ENCODE results near the gene SEMA4D.

The SEMA4D gene

DNA sequence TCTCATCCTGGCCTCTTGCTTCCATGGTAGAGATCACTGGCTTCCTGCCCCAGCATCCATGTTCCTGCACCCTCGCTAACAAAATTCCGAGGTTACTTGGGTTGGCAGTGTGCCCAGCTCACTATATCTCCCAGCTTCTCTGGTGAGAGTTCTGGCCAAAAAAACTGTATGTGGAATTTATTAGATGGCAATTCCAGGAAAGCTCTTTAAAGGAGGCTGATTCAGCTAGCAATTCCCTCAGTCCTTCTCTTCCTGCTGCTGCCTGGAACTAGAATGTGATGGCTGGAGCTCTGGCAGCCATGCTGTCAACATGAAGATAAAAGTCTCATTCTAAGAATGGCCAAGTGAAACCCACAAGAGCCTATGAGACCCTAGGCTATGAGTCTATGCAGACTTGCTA is 90.8 kb downstream of the SEMA4D start:
- Histone ChIP-seq H2BK15ac (ENCODE audit: low read length) (no peak overlapping the region), H3K9me3 (replicated peaks in 1 of 2; ENCODE audit: control insufficient read depth in 2 of 2, insufficient read depth in 1 of 2, low read depth in 1 of 2, low read length in 2 of 2) (peaks cover 4 to 23% of the 10 kb centered on the region in 2 donors), H2AFZ (ENCODE audit: low read length) (no peak overlapping the region), H3K9ac (ENCODE audit: low read depth, low read length, poor library complexity) (no peak overlapping the region), H4K91ac (ENCODE audit: low read depth, low read length, poor library complexity) (no peak overlapping the region), H3K79me1 (ENCODE audit: low read depth, low read length) (peaks cover 3% of the 10 kb centered on the region), H2BK12ac (ENCODE audit: low read length) (no peak overlapping the region), H3K14ac (ENCODE audit: low read length) (no peak overlapping the region), H4K8ac (ENCODE audit: low read depth, low read length) (no peak overlapping the region), H3K23ac (ENCODE audit: low read depth, low read length, poor library complexity) (no peak overlapping the region), H2BK5ac (ENCODE audit: low read length) (no peak overlapping the region), H3K27ac (replicated peaks; ENCODE audit: low read length) (no peak overlapping the region), H2BK120ac (ENCODE audit: low read depth, low read length) (no peak overlapping the region), H3K4me2 (ENCODE audit: insufficient read depth, low read length, poor library complexity, severe bottlenecking) (no peak overlapping the region), H3K4me3 (ENCODE audit: low read length in 2 of 2) (no peak overlapping the region), H3K27me3 (ENCODE audit: control insufficient read depth in 3 of 3, insufficient read depth in 3 of 3, low read depth in 1 of 3, low read length in 3 of 3) (peaks cover 0 to 62% (median 0%) of the 10 kb centered on the region in 3 experiments), H3K4ac (ENCODE audit: low read length) (no peak overlapping the region), H3K36me3 (replicated peaks in 1 of 2; ENCODE audit: control insufficient read depth in 2 of 2, insufficient read depth in 2 of 2, low read length in 2 of 2) (peaks cover 0 to 6% of the 10 kb centered on the region in 2 donors), H3K4me1 (ENCODE audit: control insufficient read depth in 2 of 2, insufficient read depth in 1 of 2, low read depth in 1 of 2, low read length in 2 of 2) (peaks cover 2 to 7% of the 10 kb centered on the region in 2 donors), H2AK5ac (ENCODE audit: low read depth, low read length) (no peak overlapping the region), H3K18ac (ENCODE audit: low read length) (no peak overlapping the region)
- no peak for DNase-seq (ENCODE audit: low spot score)
- WGBS, 2 donors (ENCODE audit: extremely low coverage in 2 of 2, insufficient read length in 2 of 2, insufficient replicate concordance in 1 of 2) = no CpG with 5 or more reads among the region's 2 CpGs

DNA sequence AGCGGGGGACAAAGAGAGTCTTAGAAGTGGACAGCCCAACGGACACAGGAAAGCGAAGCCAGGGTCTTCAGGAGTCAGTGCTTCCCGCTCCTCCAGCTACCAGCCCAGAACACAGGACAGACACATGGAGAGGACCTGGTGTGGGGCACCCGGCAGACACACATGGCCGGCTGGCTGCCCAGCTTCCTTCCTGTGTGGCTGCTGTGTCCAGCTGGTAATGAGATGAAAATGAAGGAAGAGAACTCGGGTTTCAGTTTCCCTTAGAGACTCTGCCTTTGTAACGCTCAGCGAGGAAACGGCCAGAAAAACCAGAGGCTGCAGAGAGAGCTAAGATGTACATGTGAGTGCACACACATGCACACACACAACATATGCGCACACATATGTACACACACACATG is 92.1 kb downstream of the SEMA4D start:
- Histone ChIP-seq H2AK5ac (ENCODE audit: low read depth, low read length) (no peak overlapping the region), H2BK15ac (ENCODE audit: low read length) (no peak overlapping the region), H3K4me1 (ENCODE audit: control insufficient read depth in 2 of 2, insufficient read depth in 1 of 2, low read depth in 1 of 2, low read length in 2 of 2) (peaks cover 0 to 1% of the 10 kb centered on the region in 2 donors), H3K18ac (ENCODE audit: low read length) (no peak overlapping the region), H3K27ac (replicated peaks; ENCODE audit: low read length) (no peak overlapping the region), H2BK12ac (ENCODE audit: low read length) (no peak overlapping the region), H3K4ac (ENCODE audit: low read length) (no peak overlapping the region), H3K9me3 (replicated peaks in 1 of 2; ENCODE audit: control insufficient read depth in 2 of 2, insufficient read depth in 1 of 2, low read depth in 1 of 2, low read length in 2 of 2) (peaks cover 2 to 15% of the 10 kb centered on the region in 2 donors), H4K8ac (ENCODE audit: low read depth, low read length) (no peak overlapping the region), H3K27me3 (ENCODE audit: control insufficient read depth in 3 of 3, insufficient read depth in 3 of 3, low read depth in 1 of 3, low read length in 3 of 3) (peaks cover 0 to 49% (median 0%) of the 10 kb centered on the region in 3 experiments), H3K9ac (ENCODE audit: low read depth, low read length, poor library complexity) (no peak overlapping the region), H3K23ac (ENCODE audit: low read depth, low read length, poor library complexity) (no peak overlapping the region), H3K79me1 (ENCODE audit: low read depth, low read length) (peaks cover 3% of the 10 kb centered on the region), H3K14ac (ENCODE audit: low read length) (no peak overlapping the region), H3K4me2 (ENCODE audit: insufficient read depth, low read length, poor library complexity, severe bottlenecking) (no peak overlapping the region), H4K91ac (ENCODE audit: low read depth, low read length, poor library complexity) (no peak overlapping the region), H3K36me3 (replicated peaks in 1 of 2; ENCODE audit: control insufficient read depth in 2 of 2, insufficient read depth in 2 of 2, low read length in 2 of 2) (peaks cover 0 to 8% of the 10 kb centered on the region in 2 donors), H2BK5ac (ENCODE audit: low read length) (no peak overlapping the region), H2AFZ (ENCODE audit: low read length) (no peak overlapping the region), H2BK120ac (ENCODE audit: low read depth, low read length) (no peak overlapping the region), H3K4me3 (ENCODE audit: low read length in 2 of 2) (no peak overlapping the region)
- no CpG with 5 or more reads among the region's 11 CpGs for WGBS, 2 donors (ENCODE audit: extremely low coverage in 2 of 2, insufficient read length in 2 of 2, insufficient replicate concordance in 1 of 2)
- no peak for DNase-seq (ENCODE audit: low spot score)

DNA sequence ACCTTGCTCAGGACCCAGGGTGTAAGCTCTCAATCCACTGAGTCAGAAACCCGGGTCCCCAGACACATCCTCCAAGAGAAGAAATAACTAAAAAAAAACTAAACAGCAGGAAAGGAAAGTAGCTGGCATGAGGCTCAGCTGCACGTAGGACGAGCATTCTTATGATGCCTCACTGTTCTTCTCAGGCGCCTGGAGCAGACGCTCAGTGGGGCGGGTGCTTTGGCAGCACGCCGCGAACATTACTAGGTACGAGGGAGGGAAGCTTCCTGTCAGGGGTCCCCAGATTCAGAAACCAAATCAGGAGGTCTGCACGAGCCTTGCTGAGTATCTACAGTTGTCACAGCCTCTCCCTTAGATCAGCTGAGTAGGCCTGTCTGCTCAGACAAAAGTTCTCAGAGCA is 93.8 kb downstream of the SEMA4D start:
- Histone ChIP-seq H3K4me2 (ENCODE audit: insufficient read depth, low read length, poor library complexity, severe bottlenecking) (no peak overlapping the region), H4K8ac (ENCODE audit: low read depth, low read length) (no peak overlapping the region), H3K36me3 (replicated peaks in 1 of 2; ENCODE audit: control insufficient read depth in 2 of 2, insufficient read depth in 2 of 2, low read length in 2 of 2) (peaks cover 0 to 8% of the 10 kb centered on the region in 2 donors), H3K27me3 (ENCODE audit: control insufficient read depth in 3 of 3, insufficient read depth in 3 of 3, low read depth in 1 of 3, low read length in 3 of 3) (peaks cover 0 to 32% (median 0%) of the 10 kb centered on the region in 3 experiments), H3K79me1 (ENCODE audit: low read depth, low read length) (peaks cover 3% of the 10 kb centered on the region), H2AFZ (ENCODE audit: low read length) (no peak overlapping the region), H3K9me3 (replicated peaks in 1 of 2; ENCODE audit: control insufficient read depth in 2 of 2, insufficient read depth in 1 of 2, low read depth in 1 of 2, low read length in 2 of 2) (peaks cover 2 to 7% of the 10 kb centered on the region in 2 donors), H3K23ac (ENCODE audit: low read depth, low read length, poor library complexity) (no peak overlapping the region), H4K91ac (ENCODE audit: low read depth, low read length, poor library complexity) (no peak overlapping the region), H3K4me1 (ENCODE audit: control insufficient read depth in 2 of 2, insufficient read depth in 1 of 2, low read depth in 1 of 2, low read length in 2 of 2) (peaks cover 0 to 1% of the 10 kb centered on the region in 2 donors), H3K4me3 (ENCODE audit: low read length in 2 of 2) (no peak overlapping the region), H3K9ac (ENCODE audit: low read depth, low read length, poor library complexity) (no peak overlapping the region), H2BK15ac (ENCODE audit: low read length) (peak overlapping the region; percentile 12), H3K14ac (ENCODE audit: low read length) (no peak overlapping the region), H2BK120ac (ENCODE audit: low read depth, low read length) (no peak overlapping the region), H3K18ac (ENCODE audit: low read length) (no peak overlapping the region), H2AK5ac (ENCODE audit: low read depth, low read length) (no peak overlapping the region), H2BK12ac (ENCODE audit: low read length) (no peak overlapping the region), H3K4ac (ENCODE audit: low read length) (no peak overlapping the region), H2BK5ac (ENCODE audit: low read length) (no peak overlapping the region), H3K27ac (replicated peaks; ENCODE audit: low read length) (no peak overlapping the region)
- no peak for DNase-seq (ENCODE audit: low spot score)
- no CpG with 5 or more reads among the region's 11 CpGs for WGBS, 2 donors (ENCODE audit: extremely low coverage in 2 of 2, insufficient read length in 2 of 2, insufficient replicate concordance in 1 of 2)

DNA sequence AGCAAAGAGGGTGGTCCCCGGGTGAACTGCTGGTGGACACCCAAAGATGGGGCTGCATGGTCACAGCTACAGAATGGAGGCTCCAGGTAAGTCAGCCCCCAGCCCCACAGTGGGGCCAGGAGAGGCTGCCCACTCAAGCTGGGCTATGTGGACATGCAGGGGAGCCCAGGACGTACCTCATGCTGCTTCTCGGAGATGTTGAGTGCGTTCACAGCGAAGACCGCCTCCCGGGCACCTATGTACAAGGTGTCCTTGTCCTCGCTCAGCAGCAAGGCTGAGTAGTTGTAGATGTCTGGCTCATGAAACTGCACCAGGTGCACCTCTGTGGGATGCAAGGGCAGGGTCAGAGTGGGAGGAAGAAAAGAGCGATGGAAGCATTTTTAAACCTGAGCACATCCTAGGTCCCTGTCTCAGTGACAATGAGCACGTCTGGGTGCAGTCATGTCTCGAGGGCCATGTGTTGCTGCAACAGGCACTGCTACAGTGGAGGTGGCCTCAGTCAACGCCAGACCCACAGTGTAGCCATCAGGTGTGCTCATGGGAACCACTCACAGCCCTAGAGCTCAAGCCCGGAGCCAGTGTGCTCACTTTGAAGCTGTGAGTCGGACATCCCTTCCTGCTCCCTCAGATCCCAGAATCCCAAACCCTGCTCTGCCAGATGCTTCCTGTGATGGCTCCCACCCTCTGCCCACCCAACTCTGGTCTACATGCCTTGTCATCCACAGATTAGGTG is 95.1 kb downstream of the SEMA4D start:
- H2AK5ac ChIP-seq (ENCODE audit: low read depth, low read length) = no peak overlapping the region
- H3K36me3 ChIP-seq (replicated peaks in 1 of 2; ENCODE audit: control insufficient read depth in 2 of 2, insufficient read depth in 2 of 2, low read length in 2 of 2) = peaks cover 0 to 11% of the 10 kb centered on the region in 2 donors
- no peak overlapping the region for H2BK15ac ChIP-seq (ENCODE audit: low read length)
- H2BK120ac ChIP-seq (ENCODE audit: low read depth, low read length) = no peak overlapping the region
- no CpG with 5 or more reads among the region's 14 CpGs for WGBS, 2 donors (ENCODE audit: extremely low coverage in 2 of 2, insufficient read length in 2 of 2, insufficient replicate concordance in 1 of 2)
- peaks cover 2 to 7% of the 10 kb centered on the region in 2 donors for H3K9me3 ChIP-seq (replicated peaks in 1 of 2; ENCODE audit: control insufficient read depth in 2 of 2, insufficient read depth in 1 of 2, low read depth in 1 of 2, low read length in 2 of 2)
- H3K18ac ChIP-seq (ENCODE audit: low read length) = no peak overlapping the region
- no peak overlapping the region for H2BK12ac ChIP-seq (ENCODE audit: low read length)
- no peak overlapping the region for H2AFZ ChIP-seq (ENCODE audit: low read length)
- H3K4me2 ChIP-seq (ENCODE audit: insufficient read depth, low read length, poor library complexity, severe bottlenecking) = no peak overlapping the region
- H3K27me3 ChIP-seq (ENCODE audit: control insufficient read depth in 3 of 3, insufficient read depth in 3 of 3, low read depth in 1 of 3, low read length in 3 of 3) = peaks cover 0 to 20% (median 0%) of the 10 kb centered on the region in 3 experiments
- no peak overlapping the region for H3K9ac ChIP-seq (ENCODE audit: low read depth, low read length, poor library complexity)
- H3K4ac ChIP-seq (ENCODE audit: low read length) = no peak overlapping the region
- H2BK5ac ChIP-seq (ENCODE audit: low read length) = peak overlapping the region; percentile 1
- no peak overlapping the region for H3K27ac ChIP-seq (replicated peaks; ENCODE audit: low read length)
- no peak for DNase-seq (ENCODE audit: low spot score)
- H3K23ac ChIP-seq (ENCODE audit: low read depth, low read length, poor library complexity) = no peak overlapping the region
- H4K8ac ChIP-seq (ENCODE audit: low read depth, low read length) = no peak overlapping the region
- peaks cover 0 to 1% of the 10 kb centered on the region in 2 donors for H3K4me1 ChIP-seq (ENCODE audit: control insufficient read depth in 2 of 2, insufficient read depth in 1 of 2, low read depth in 1 of 2, low read length in 2 of 2)
- H3K14ac ChIP-seq (ENCODE audit: low read length) = no peak overlapping the region
- no peak overlapping the region for H4K91ac ChIP-seq (ENCODE audit: low read depth, low read length, poor library complexity)
- H3K4me3 ChIP-seq (ENCODE audit: low read length in 2 of 2) = no peak overlapping the region
- H3K79me1 ChIP-seq (ENCODE audit: low read depth, low read length) = no peaks in the 10 kb centered on the region

Measured in neuronal stem cell (in vitro differentiated cells).